Endothelial cell of umbilical vein (primary cell): ENCODE measurements around the gene BTG2. TPM values are rescaled to one million over a fixed set of nuclear protein-coding genes. Genes with fewer than 3 reads are reported as not detected.

Source experiments
- BruUV-seq: library from RNA; stranded (reverse); fragments of 400-500 nt; replicated peaks from 2 replicates; lab custom pipeline; 2021; lab: Mats Ljungman, UMichigan
- CTCF ChIA-PET: fragments of 300-600, 350-600 bp; sonication (Branson Sonifier 250); formaldehyde crosslinking; loops from one replicate; lab custom pipeline; 2021; ENCODE audit warnings: antibody characterized with exemption, inconsistent platforms; lab: Charles Lee
- POLR2A ChIA-PET: fragments of 300-600, 350-600 bp; sonication (Branson Sonifier 250); formaldehyde crosslinking; loops from one replicate; lab custom pipeline; 2021; ENCODE audit warnings: antibody characterized with exemption, inconsistent platforms; lab: Charles Lee
- DNase-seq: peaks from one replicate; pipeline ENCODE4 v3.0.0-alpha.2; 2011; ENCODE audit warnings: low read depth, low spot score
- FAIRE-seq: peaks from 2 replicates; lab custom pipeline; 2011; peaks lifted over from hg19 to GRCh38; lab: Jason Lieb, UNC
- H2AFZ ChIP-seq: 2 replicates; pipeline ENCODE4 v1.6.0; 2012; ENCODE audit warnings: low read depth, low read length, control low read depth, inconsistent platforms
- H3K27ac ChIP-seq: 2 replicates; pipeline ENCODE4 v1.5.1; 2011; ENCODE audit warnings: low read depth, mild to moderate bottlenecking, control low read depth, low read length, moderate library complexity; ENCODE audit not compliant: insufficient read depth
- H3K27me3 ChIP-seq, 2 experiments: 2 replicates each; pipeline versions ENCODE4 v1.6.0 to v1.6.1; 2011; ENCODE audit warnings: low read length in 2 of 2, mixed read lengths in 1 of 2; ENCODE audit not compliant: control insufficient read depth in 2 of 2, insufficient read depth in 2 of 2
- H3K36me3 ChIP-seq, 2 experiments: 2 replicates in 1 of 2; 3 replicates in 1 of 2; pipeline ENCODE4 v1.5.1; 2011; ENCODE audit warnings: low read length in 2 of 2, mild to moderate bottlenecking in 1 of 2, moderate library complexity in 1 of 2; ENCODE audit not compliant: control insufficient read depth in 2 of 2, insufficient read depth in 2 of 2; ENCODE audit errors: extremely low read depth in 1 of 2
- H3K4me1 ChIP-seq: 3 replicates; pipeline ENCODE4 v1.5.1; 2011; ENCODE audit warnings: mild to moderate bottlenecking, low read length; ENCODE audit not compliant: control insufficient read depth, insufficient read depth; ENCODE audit errors: extremely low read depth
- H3K4me2 ChIP-seq: 2 replicates; pipeline ENCODE4 v1.6.1; 2011; ENCODE audit warnings: low read length, control low read depth, mixed read lengths; ENCODE audit not compliant: insufficient read depth
- H3K4me3 ChIP-seq, 3 experiments: fragments of 200-600 bp in 1 of 3; sonication (generic), shearing (Covaris generic) in 1 of 3; replicated peaks in 1 of 3; 2 replicates each; pipeline ENCODE4 v1.5.1; 2011 to 2016; ENCODE audit warnings: control low read depth in 3 of 3, low read length in 3 of 3, mild to moderate bottlenecking in 2 of 3, inconsistent platforms in 1 of 3, low read depth in 1 of 3, moderate library complexity in 1 of 3; ENCODE audit not compliant: insufficient read depth in 1 of 3
- H3K79me2 ChIP-seq: 2 replicates; pipeline ENCODE4 v1.6.0; 2012; ENCODE audit warnings: low read length, inconsistent platforms; ENCODE audit not compliant: control insufficient read depth, insufficient read depth
- H3K9ac ChIP-seq: replicated peaks from 2 replicates; pipeline ENCODE3; 2011; ENCODE audit warnings: low read length, control low read depth; ENCODE audit not compliant: insufficient read depth; ENCODE audit errors: extremely low read depth
- H3K9me1 ChIP-seq: replicated peaks from 3 replicates; pipeline ENCODE4 v1.6.0; 2011; ENCODE audit warnings: mild to moderate bottlenecking, low read length; ENCODE audit not compliant: control insufficient read depth, insufficient read depth; ENCODE audit errors: extremely low read depth
- H3K9me3 ChIP-seq: replicated peaks from 2 replicates; pipeline ENCODE4 v1.5.1; 2012; ENCODE audit warnings: low read length, inconsistent platforms; ENCODE audit not compliant: control insufficient read depth, insufficient read depth
- H4K20me1 ChIP-seq: replicated peaks from 2 replicates; pipeline ENCODE3; 2011; ENCODE audit warnings: mild to moderate bottlenecking, low read length; ENCODE audit not compliant: control insufficient read depth, insufficient read depth; ENCODE audit errors: extremely low read depth
- EZH2 ChIP-seq: IDR thresholded peaks from 2 replicates; pipeline ENCODE4 v1.6.1; 2012; ENCODE audit warnings: borderline replicate concordance, low read depth, mild to moderate bottlenecking, moderate library complexity, low read length, inconsistent platforms; ENCODE audit not compliant: severe bottlenecking
- FOS ChIP-seq: IDR thresholded peaks from 2 replicates; pipeline ENCODE4 v1.6.1; 2011; ENCODE audit warnings: mild to moderate bottlenecking, low read length, moderate library complexity, borderline replicate concordance; ENCODE audit not compliant: insufficient read depth
- GATA2 ChIP-seq: IDR thresholded peaks from 2 replicates; pipeline ENCODE4 v1.7.0; 2011; ENCODE audit warnings: low read depth, mild to moderate bottlenecking, moderate library complexity, mixed read lengths, low read length; ENCODE audit not compliant: insufficient read length, insufficient read depth
- JUN ChIP-seq: IDR thresholded peaks from 2 replicates; pipeline ENCODE4 v1.6.1; 2011; ENCODE audit warnings: borderline replicate concordance, low read depth; ENCODE audit not compliant: insufficient read length, insufficient read depth
- MYC ChIP-seq: IDR thresholded peaks from one replicate; pipeline ENCODE4 v1.6.1; 2011; ENCODE audit warnings: mild to moderate bottlenecking, low read depth, low read length
- POLR2A ChIP-seq: IDR thresholded peaks from 2 replicates; pipeline ENCODE4 v1.6.1; 2012; ENCODE audit warnings: low read depth, mild to moderate bottlenecking, control low read depth, low read length
- POLR2AphosphoS5 ChIP-seq: IDR thresholded peaks from 2 replicates; pipeline ENCODE4 v1.6.1; 2012; ENCODE audit warnings: low read depth, mild to moderate bottlenecking, control low read depth, low read length, moderate library complexity; ENCODE audit not compliant: insufficient read depth
- dilution Hi-C: fragments of 300-500 bp; cut with MboI; formaldehyde crosslinking; loops from one replicate; pipeline ENCODE4 v1.15.0; 2019; ENCODE audit warnings: low sequenced_read_pairs; ENCODE audit not compliant: extremely low pct_ligation_motif_present
- intact Hi-C: fragments of 100-400 bp; cut with micrococcal nuclease; formaldehyde crosslinking; loops from one replicate; pipeline ENCODE4 v1.10.0; 2022
- polyA plus RNA-seq, 4 experiments: library from polyadenylated mRNA; depleted of rRNA in 3 of 4; stranded (reverse) in 3 of 4; unstranded in 1 of 4; fragments of >200 nt; gene quantifications; 2 replicates each; pipeline versions ENCODE4 v1.2.1 to v1.2.3, GENCODE V29; 2011 to 2012; ENCODE audit warnings: missing spikeins in 1 of 4
- total RNA-seq: library from RNA; stranded (reverse); gene quantifications from 2 replicates; pipeline ENCODE4 v1.2.3, GENCODE V29; 2021
- TF ChIP-seq, protein P1 (sequence below): IDR thresholded peaks from 2 replicates; pipeline ENCODE4 v1.6.1; 2011; ENCODE audit not compliant: insufficient read depth, insufficient read length
- TF ChIP-seq, protein P2 (sequence below), 2 donors: IDR thresholded peaks; 1 replicate in 1 of 2; 2 replicates in 1 of 2; pipeline ENCODE4 v1.5.1; 2011; ENCODE audit warnings: low read length in 2 of 2, mild to moderate bottlenecking in 2 of 2, moderate library complexity in 2 of 2, control low read depth in 1 of 2, inconsistent platforms in 1 of 2, low read depth in 1 of 2; ENCODE audit not compliant: insufficient read depth in 1 of 2; ENCODE audit errors: extremely low read depth in 1 of 2

The BTG2 gene
- total and polyA plus RNA-seq, 2 donors (not counting 3 experiments of a cell fraction or from before 2014, with no cell fraction given) = 35.6 to 50.1 TPM

DNA sequence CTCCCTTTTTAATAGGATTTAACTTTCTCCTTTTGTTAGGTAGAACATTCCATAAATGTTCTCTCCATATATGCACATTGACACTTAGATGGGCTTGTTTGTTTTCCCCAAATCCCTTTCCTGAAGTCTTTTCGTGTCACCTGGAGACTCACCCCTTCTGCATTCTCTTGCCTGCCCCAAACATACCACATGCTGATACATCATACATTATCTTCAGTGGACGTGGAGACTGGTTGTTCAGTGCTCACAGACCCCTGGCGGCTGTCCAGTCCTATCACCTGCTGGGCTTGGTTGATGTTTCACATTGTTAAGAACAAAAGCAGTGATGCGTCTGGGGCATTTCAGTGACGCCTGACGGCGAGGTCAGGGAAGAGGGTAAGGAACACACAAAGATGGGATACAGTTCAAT is 23.4 kb downstream of the BTG2 start:
- ChIA-PET CTCF (interaction anchor here (1.6 to 30.6 kb wide), 2 partner anchors 21 to 56 kb away, joined by 4 to 1014 read pairs; no protein-coding TSS in a partner anchor), POLR2A (interaction anchor here (0.6 to 0.7 kb wide), 2 partner anchors 51 to 53 kb away, joined by 7 to 12 read pairs; no protein-coding TSS in a partner anchor)
- no peak for TF ChIP-seq MYC
- no peak for TF ChIP-seq JUN
- no peak for TF ChIP-seq POLR2A
- no peak for TF ChIP-seq EZH2
- TF ChIP-seq, protein P1, sequence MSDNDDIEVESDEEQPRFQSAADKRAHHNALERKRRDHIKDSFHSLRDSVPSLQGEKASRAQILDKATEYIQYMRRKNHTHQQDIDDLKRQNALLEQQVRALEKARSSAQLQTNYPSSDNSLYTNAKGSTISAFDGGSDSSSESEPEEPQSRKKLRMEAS = no peak
- TF ChIP-seq POLR2AphosphoS5 = no peak
- TF ChIP-seq GATA2 = no peak
- no peak for TF ChIP-seq FOS
- TF ChIP-seq, protein P2, sequence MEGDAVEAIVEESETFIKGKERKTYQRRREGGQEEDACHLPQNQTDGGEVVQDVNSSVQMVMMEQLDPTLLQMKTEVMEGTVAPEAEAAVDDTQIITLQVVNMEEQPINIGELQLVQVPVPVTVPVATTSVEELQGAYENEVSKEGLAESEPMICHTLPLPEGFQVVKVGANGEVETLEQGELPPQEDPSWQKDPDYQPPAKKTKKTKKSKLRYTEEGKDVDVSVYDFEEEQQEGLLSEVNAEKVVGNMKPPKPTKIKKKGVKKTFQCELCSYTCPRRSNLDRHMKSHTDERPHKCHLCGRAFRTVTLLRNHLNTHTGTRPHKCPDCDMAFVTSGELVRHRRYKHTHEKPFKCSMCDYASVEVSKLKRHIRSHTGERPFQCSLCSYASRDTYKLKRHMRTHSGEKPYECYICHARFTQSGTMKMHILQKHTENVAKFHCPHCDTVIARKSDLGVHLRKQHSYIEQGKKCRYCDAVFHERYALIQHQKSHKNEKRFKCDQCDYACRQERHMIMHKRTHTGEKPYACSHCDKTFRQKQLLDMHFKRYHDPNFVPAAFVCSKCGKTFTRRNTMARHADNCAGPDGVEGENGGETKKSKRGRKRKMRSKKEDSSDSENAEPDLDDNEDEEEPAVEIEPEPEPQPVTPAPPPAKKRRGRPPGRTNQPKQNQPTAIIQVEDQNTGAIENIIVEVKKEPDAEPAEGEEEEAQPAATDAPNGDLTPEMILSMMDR (IDR thresholded peaks at IDR 0.05; ENCODE audit: extremely low read depth in 1 of 2, insufficient read depth in 1 of 2, low read depth in 1 of 2, low read length in 2 of 2) = no peak
- Histone ChIP-seq H3K4me3 (no peak overlapping the region), H3K9me1 (no peaks in the 10 kb centered on the region), H3K36me3 (no peaks in the 10 kb centered on the region), H3K9me3 (no peaks in the 10 kb centered on the region), H2AFZ (no peak overlapping the region), H4K20me1 (no peaks in the 10 kb centered on the region), H3K9ac (no peak overlapping the region), H3K4me2 (no peak overlapping the region), H3K27me3 (peaks cover 11 to 21% of the 10 kb centered on the region in 2 experiments), H3K4me1 (peaks cover 8% of the 10 kb centered on the region), H3K27ac (no peak overlapping the region), H3K79me2 (no peaks in the 10 kb centered on the region)
- DNase-seq (no peak), FAIRE-seq (no peak)
- no TSS peak for BruUV-seq
- dilution Hi-C loops (no loop called here), intact Hi-C loops (loop anchor here (10.0 kb wide), 1 partner anchor 294 kb away; no protein-coding TSS in a partner anchor)
